Activated CD4-positive, CD25-positive, alpha-beta regulatory T cell treated with anti-CD3 and anti-CD28 coated beads, Interleukin-2, amount 50 U/mL, for 24 hours (primary cell): ENCODE measurements around the gene ALLC.
"Not testable (repeated sequence)": the region's sequence is repeated elsewhere in the genome, so short reads cannot be mapped to it uniquely, and the experiment has no call there.

Experiments used
- ATAC-seq, 2 donors: fragments of 150-1000 bp; cut with Tn5 transposase; one replicate each; pipeline ENCODE4 v1.10.0; 2021; ENCODE audit warnings: mild to moderate bottlenecking in 1 of 2, moderate library complexity in 1 of 2

ALLC gene

GRCh38 chr2:3657881-3658280 lies at the start of gene ALLC:
ALLC (plus strand) TSS chr2:3658200; CDS start chr2:3671158, 12,958 bp downstream.
- no peak for ATAC-seq

- no peak for ATAC-seq
These were observed 49.4 kb upstream of the ALLC start for GRCh38 chr2:3608373-3609278.

- not testable (repeated sequence) for ATAC-seq
These were observed 48.7 kb upstream of the ALLC start for GRCh38 chr2:3609279-3609673.

GRCh38 chr2:3610415-3610814 lies 47.6 kb upstream of the ALLC start:
- no peak for ATAC-seq

GRCh38 chr2:3610881-3611505 lies 47.0 kb upstream of the ALLC start:
- ATAC-seq, result no peak

GRCh38 chr2:3611589-3611988 lies 46.4 kb upstream of the ALLC start:
- no peak for ATAC-seq

GRCh38 chr2:3612639-3613523 lies 45.1 kb upstream of the ALLC start:
- no peak for ATAC-seq

- ATAC-seq, result no peak
These were observed 44.5 kb upstream of the ALLC start for GRCh38 chr2:3613524-3613905.

GRCh38 chr2:3614743-3615142 lies 43.3 kb upstream of the ALLC start:
- ATAC-seq, result not testable (repeated sequence)

- not testable (repeated sequence) for ATAC-seq
These were observed 42.3 kb upstream of the ALLC start for GRCh38 chr2:3615541-3616200.

GRCh38 chr2:3616435-3617197 lies 41.4 kb upstream of the ALLC start:
- not testable (repeated sequence) for ATAC-seq

- no peak for ATAC-seq
These were observed 40.7 kb upstream of the ALLC start for GRCh38 chr2:3617198-3617890.

- ATAC-seq, result no peak
These were observed 39.6 kb upstream of the ALLC start for GRCh38 chr2:3618367-3618766.

GRCh38 chr2:3619033-3619432 lies 39.0 kb upstream of the ALLC start:
- ATAC-seq, result no peak

- not testable (repeated sequence) for ATAC-seq
These were observed 38.3 kb upstream of the ALLC start for GRCh38 chr2:3619661-3620060.

- no peak for ATAC-seq
These were observed 37.2 kb upstream of the ALLC start for GRCh38 chr2:3620834-3621233.

GRCh38 chr2:3622967-3623366 lies 35.0 kb upstream of the ALLC start:
- no peak for ATAC-seq

GRCh38 chr2:3624059-3624794 lies 33.8 kb upstream of the ALLC start:
- ATAC-seq, result no peak

- ATAC-seq, result no peak
These were observed 32.8 kb upstream of the ALLC start for GRCh38 chr2:3625186-3625585.

GRCh38 chr2:3626118-3626811 lies 31.7 kb upstream of the ALLC start:
- no peak for ATAC-seq
